Gastroesophageal sphincter (tissue), 4 donors: ENCODE measurements around the gene TUFM. TPM values are rescaled to one million over a fixed set of nuclear protein-coding genes. Genes with fewer than 3 reads are reported as not detected.
"Not testable (repeated sequence)": the region's sequence is repeated elsewhere in the genome, so short reads cannot be mapped to it uniquely, and the experiment has no call there.

Source experiments
- ATAC-seq: fragments of 150-250 bp; one replicate; pipeline ENCODE4 v1.9.1; 2016; ENCODE audit warnings: mild to moderate bottlenecking, moderate library complexity
- H3K27ac ChIP-seq, 4 donors: fragments of 200-600 bp; sonication (generic) in 3 of 4; 1 replicate in 3 of 4; 2 replicates in 1 of 4; pipeline ENCODE4 v1.5.1; 2016 to 2019
- H3K27me3 ChIP-seq: fragments of 200-600 bp; sonication (generic); one replicate; pipeline ENCODE4 v1.5.1; 2019
- H3K36me3 ChIP-seq, 2 donors: fragments of 200-600 bp; sonication (generic); one replicate each; pipeline ENCODE4 v1.5.1; 2019; ENCODE audit warnings: control low read depth in 1 of 2
- H3K4me1 ChIP-seq, 3 donors: fragments of 200-600 bp; sonication (generic); 1 replicate in 2 of 3; 2 replicates in 1 of 3; pipeline ENCODE4 v1.5.1; 2016 to 2019; ENCODE audit warnings: control low read depth in 2 of 3
- H3K4me3 ChIP-seq, 2 donors: fragments of 200-600 bp; sonication (generic); one replicate each; pipeline ENCODE4 v1.5.1; 2019; ENCODE audit warnings: mild to moderate bottlenecking in 1 of 2, moderate library complexity in 1 of 2
- H3K9me3 ChIP-seq, 3 donors: fragments of 200-600 bp; sonication (generic); one replicate each; pipeline ENCODE4 v1.5.1; 2017 to 2019; ENCODE audit warnings: control low read depth in 2 of 3
- EP300 ChIP-seq: sonication (generic); formaldehyde crosslinking; IDR thresholded peaks from one replicate; pipeline ENCODE4 v1.6.1; 2017; ENCODE audit warnings: antibody characterized with exemption, mild to moderate bottlenecking
- POLR2A ChIP-seq, 2 donors: fragments of 450-650 bp; IDR thresholded peaks; one replicate each; pipeline ENCODE4 v1.6.1; 2017; ENCODE audit warnings: antibody characterized with exemption in 2 of 2, mild to moderate bottlenecking in 2 of 2, moderate library complexity in 1 of 2
- POLR2AphosphoS5 ChIP-seq: sonication (generic); formaldehyde crosslinking; IDR thresholded peaks from one replicate; pipeline ENCODE4 v1.6.1; 2017; ENCODE audit warnings: antibody characterized with exemption
- WGBS, 2 donors: methylation state at CpG; one replicate each; pipeline ENCODE4 v1.1.5; 2018; ENCODE audit warnings: low coverage in 1 of 2; 5-methylcytosine and 5-hydroxymethylcytosine counted together
- total RNA-seq, 4 donors: library from RNA; depleted of rRNA; stranded (reverse); fragments of >200 nt; gene quantifications; one replicate each; pipeline ENCODE4 v1.1.0, GENCODE V29; 2016
- TF ChIP-seq, protein P1 (sequence below), 4 experiments: fragments of 200-600 bp in 2 of 4; fragments of 450-650 bp in 2 of 4; sonication (generic) in 1 of 4; IDR thresholded peaks; one replicate each; pipeline ENCODE4 v1.5.1; 2017 to 2019; ENCODE audit warnings: antibody characterized with exemption in 4 of 4, mild to moderate bottlenecking in 2 of 4, moderate library complexity in 2 of 4

The TUFM gene
- total RNA-seq, 4 donors from 2014 or later: 72.2 to 91.9 (median 85.3) TPM

DNA sequence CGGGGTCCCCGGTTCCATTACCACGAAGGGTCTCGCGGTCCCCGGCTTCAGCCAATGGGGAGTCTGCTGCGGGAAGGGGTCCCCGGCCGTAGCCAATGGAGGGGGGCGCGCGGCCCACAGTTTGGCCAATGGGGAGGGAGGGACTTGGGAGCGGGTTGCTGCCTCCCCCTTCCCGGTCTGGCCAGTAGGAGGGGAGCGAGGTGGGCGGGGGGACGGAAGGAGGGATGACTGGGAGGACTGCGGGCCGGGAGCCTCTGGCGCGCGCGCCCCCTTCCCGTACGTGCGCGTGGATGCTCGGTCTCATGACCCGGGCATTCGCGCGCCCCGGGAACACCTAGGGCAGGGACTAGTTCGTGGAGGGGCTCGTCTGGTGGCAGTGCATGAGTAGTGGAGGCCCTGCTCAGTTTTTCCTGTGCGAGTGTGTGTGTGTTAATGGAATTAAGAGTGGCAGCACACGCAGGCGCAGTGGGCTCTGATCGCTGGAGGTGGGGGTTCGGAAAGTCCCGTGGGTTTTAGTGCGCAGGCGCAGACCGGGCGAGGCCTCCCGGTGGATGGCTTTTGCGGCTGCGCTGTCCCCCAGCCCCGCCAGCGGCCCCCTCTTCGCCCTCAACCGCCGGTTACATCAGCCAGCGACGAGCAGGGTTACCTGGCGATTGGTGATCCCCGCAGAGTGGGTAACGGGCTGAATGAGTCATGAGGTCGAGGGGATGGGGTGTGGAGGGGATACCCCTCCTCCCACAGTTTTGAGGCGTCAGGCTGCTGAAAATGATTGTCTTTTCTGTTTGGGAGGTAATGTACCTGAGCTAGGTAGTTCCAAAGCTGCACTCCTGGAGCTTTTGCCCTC lies 22.1 kb downstream of the TUFM start:
- peak overlapping the region; percentile 98 to 100 (median 100) for H3K27ac ChIP-seq
- H3K27me3 ChIP-seq: no peaks in the 10 kb centered on the region
- peaks cover 0 to 41% of the 10 kb centered on the region in 2 donors for H3K36me3 ChIP-seq
- H3K4me3 ChIP-seq: peak overlapping the region; percentile 98 to 100
- peak; percentile 95 for ATAC-seq
- no peaks in the 10 kb centered on the region for H3K9me3 ChIP-seq
- TF ChIP-seq EP300 (no peak), POLR2AphosphoS5 (peak; percentile 56), POLR2A (IDR thresholded peaks at IDR 0.05) (peak; percentile 1 to 39)
- TF ChIP-seq, protein P1, sequence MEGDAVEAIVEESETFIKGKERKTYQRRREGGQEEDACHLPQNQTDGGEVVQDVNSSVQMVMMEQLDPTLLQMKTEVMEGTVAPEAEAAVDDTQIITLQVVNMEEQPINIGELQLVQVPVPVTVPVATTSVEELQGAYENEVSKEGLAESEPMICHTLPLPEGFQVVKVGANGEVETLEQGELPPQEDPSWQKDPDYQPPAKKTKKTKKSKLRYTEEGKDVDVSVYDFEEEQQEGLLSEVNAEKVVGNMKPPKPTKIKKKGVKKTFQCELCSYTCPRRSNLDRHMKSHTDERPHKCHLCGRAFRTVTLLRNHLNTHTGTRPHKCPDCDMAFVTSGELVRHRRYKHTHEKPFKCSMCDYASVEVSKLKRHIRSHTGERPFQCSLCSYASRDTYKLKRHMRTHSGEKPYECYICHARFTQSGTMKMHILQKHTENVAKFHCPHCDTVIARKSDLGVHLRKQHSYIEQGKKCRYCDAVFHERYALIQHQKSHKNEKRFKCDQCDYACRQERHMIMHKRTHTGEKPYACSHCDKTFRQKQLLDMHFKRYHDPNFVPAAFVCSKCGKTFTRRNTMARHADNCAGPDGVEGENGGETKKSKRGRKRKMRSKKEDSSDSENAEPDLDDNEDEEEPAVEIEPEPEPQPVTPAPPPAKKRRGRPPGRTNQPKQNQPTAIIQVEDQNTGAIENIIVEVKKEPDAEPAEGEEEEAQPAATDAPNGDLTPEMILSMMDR (IDR thresholded peaks at IDR 0.05): peak in 3 of 4 experiments; percentile 34 to 46 (median 34)
- peaks cover 0 to 37% (median 12%) of the 10 kb centered on the region in 3 donors for H3K4me1 ChIP-seq
- WGBS, 2 donors: 0% methylated on average over 1 of the region's 60 CpGs; no CpG with 5 or more reads in 1 of the 2 donors

DNA sequence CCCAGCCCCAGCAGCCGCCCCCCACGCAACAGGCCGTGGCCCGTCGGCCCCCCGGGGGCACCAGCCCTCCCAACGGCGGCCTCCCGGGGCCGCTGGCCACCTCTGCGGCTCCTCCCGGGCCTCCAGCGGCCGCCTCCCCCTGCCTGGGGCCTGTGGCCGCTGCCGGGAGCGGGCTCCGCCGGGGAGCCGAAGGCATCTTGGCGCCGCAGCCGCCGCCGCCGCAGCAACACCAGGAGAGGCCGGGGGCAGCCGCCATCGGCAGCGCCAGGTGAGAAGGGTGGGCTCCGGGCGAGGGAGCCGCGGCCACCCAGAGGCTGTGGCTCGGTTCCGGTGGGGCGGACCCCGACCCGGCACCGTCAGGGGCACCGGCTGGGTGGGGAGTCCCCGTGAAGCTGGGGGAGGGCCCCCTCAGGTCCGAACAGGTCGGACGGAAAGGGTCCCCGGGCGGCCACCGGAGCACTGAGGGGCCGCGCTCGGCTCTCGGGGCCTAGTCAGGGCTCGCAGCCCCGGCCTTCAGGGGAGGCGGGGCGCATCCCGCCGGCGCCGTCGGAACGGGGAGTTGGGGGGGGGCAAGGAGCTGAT lies 22.8 kb downstream of the TUFM start:
- peaks cover 0 to 34% of the 10 kb centered on the region in 2 donors for H3K36me3 ChIP-seq
- peak overlapping the region; percentile 98 to 100 (median 100) for H3K27ac ChIP-seq
- peaks cover 0 to 37% (median 12%) of the 10 kb centered on the region in 3 donors for H3K4me1 ChIP-seq
- no peaks in the 10 kb centered on the region for H3K9me3 ChIP-seq
- WGBS, 2 donors: no CpG with 5 or more reads among the region's 62 CpGs
- TF ChIP-seq, protein P1 (IDR thresholded peaks at IDR 0.05): no peak
- TF ChIP-seq POLR2AphosphoS5 (no peak), POLR2A (IDR thresholded peaks at IDR 0.05) (peak in 1 of 2 donors; percentile 8), EP300 (no peak)
- peak overlapping the region; percentile 98 to 100 for H3K4me3 ChIP-seq
- H3K27me3 ChIP-seq: no peaks in the 10 kb centered on the region
- no peak for ATAC-seq

DNA sequence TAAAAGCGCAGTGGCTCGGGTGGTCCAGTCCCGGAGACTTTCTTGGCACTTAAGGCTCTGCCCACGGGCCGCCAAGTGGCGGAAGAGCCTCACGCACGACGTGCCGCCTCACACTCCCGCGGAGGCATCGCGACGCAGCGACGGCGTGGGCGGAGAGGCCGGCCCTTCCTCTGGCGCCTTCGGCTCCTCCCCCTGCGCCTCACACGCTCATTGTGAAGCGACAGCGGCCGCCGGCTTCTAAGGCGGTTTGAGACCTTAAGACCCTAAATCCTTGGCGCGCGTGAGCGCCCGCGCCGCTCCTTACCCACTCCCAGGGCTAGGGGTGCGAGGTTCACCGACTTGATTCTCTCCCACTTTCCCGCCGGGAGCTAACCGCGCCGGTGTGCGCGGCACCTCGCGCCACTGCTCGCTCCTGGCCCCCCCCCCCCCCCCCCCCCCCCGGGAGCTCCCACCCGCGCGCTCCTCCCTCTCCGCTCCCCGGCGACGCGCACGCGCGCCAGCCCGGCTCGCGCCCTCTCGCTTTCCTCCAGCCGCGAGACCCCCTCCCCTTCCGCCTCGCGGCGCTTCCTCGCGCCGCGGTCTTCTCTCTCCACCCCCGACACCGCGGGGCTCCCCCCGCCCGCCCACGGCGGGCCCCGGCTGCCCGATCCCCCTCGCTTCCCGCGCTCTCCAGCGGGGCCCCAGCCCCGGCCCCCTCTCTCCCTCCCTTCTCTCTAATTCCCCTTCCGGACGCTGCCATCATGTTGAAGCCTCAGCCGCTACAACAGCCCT lies 23.4 kb downstream of the TUFM start, which contains the start of gene ATXN2L:
TSS of gene ATXN2L (plus strand) at position 480 of the 771 bp plus-strand sequence. CDS start at position 741, 261 bp downstream.
- peaks cover 0 to 27% of the 10 kb centered on the region in 2 donors for H3K36me3 ChIP-seq
- H3K27ac ChIP-seq: peak within 1 kb of the TSS; percentile 98 to 100 (median 100)
- TF ChIP-seq, protein P1 (IDR thresholded peaks at IDR 0.05): peak in 3 of 4 experiments; percentile 3 to 69 (median 64)
- TF ChIP-seq POLR2AphosphoS5: peak; percentile 94
- no peak for TF ChIP-seq EP300
- TF ChIP-seq POLR2A (IDR thresholded peaks at IDR 0.05): peak; percentile 66 to 81
- H3K4me3 ChIP-seq: peak within 1 kb of the TSS; percentile 98 to 100
- 0% methylated on average over 3 to 4 of the region's 91 CpGs for WGBS, 2 donors
- no peaks in the 10 kb centered on the region for H3K9me3 ChIP-seq
- peaks cover 0 to 37% (median 12%) of the 10 kb centered on the region in 3 donors for H3K4me1 ChIP-seq
- ATAC-seq: peak; percentile 77
- no peaks in the 10 kb centered on the region for H3K27me3 ChIP-seq

DNA sequence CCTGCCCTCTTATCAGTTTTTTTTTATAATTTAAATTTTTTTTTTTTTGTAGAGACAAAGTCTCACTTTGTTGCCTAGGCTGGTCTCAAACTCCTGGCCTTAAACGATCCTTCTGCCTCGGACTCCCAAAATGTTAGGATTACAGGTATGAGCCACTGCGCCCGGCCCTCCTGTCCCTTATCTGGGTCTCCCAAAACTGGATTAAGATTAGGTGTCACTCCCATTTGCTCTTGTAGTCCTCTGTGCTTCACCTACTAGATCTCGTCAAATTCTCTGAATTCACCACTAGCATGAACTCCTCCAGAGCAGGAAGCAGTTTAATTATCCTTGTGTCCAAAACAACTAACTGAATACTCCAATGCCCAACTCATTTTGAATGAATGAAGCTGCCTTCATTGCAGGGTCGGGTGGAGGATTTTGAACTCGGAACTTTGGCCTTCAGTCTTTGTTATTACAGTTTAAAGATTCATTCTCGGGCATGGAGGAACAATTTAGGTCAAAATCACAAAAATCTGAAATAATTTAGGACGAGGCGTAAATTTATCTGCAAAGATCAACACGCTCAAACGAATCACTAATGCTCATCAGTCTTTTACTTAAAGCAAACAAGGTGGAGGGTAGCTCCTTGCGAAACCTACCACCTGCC lies 24.2 kb downstream of the TUFM start:
- Histone ChIP-seq H3K27me3 (no peaks in the 10 kb centered on the region), H3K4me3 (peak overlapping the region; percentile 98 to 100), H3K36me3 (peaks cover 0 to 20% of the 10 kb centered on the region in 2 donors), H3K27ac (peak overlapping the region; percentile 98 to 100 (median 100)), H3K9me3 (no peaks in the 10 kb centered on the region), H3K4me1 (peaks cover 0 to 36% (median 12%) of the 10 kb centered on the region in 3 donors)
- 13 to 27% methylated on average over 10 to 13 of the region's 13 CpGs for WGBS, 2 donors
- ATAC-seq: no peak
- TF ChIP-seq POLR2A (IDR thresholded peaks at IDR 0.05): no peak
- no peak for TF ChIP-seq POLR2AphosphoS5
- no peak for TF ChIP-seq EP300
- TF ChIP-seq, protein P1 (IDR thresholded peaks at IDR 0.05): no peak

DNA sequence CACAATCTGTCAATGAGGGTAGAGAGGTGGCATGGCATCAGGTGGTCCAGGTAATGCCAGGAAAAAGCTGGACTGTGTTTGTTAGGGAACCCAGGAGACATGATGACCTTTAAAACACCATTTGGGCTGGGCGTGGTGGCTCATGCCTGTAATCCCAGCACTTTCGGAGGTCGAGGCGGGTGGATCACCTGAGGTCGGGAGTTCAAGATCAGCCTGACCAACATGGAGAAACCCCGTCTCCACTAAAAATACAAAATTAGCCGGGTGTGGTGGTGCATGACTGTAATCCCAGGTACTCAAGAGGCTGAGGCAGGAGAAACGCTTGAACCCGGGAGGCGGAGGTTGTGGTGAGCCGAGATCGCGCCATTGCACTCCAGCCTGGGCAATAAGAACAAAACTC lies 25.6 kb downstream of the TUFM start:
- H3K4me1 ChIP-seq: peaks cover 0 to 21% (median 11%) of the 10 kb centered on the region in 3 donors
- ATAC-seq, H3K27ac ChIP-seq, H3K36me3 ChIP-seq, H3K27me3 ChIP-seq, H3K9me3 ChIP-seq, H3K4me3 ChIP-seq: not testable (repeated sequence)
- WGBS, 2 donors: 95 to 100% methylated on average over 6 to 11 of the region's 13 CpGs
